Measurements from ENCODE around the gene DIO3. TPM values are rescaled to one million over a fixed set of nuclear protein-coding genes. Genes with fewer than 3 reads are reported as not detected.

Gene DIO3
- total and polyA plus RNA-seq, 2 of the 13 experiments (the other 11 are each of a cell fraction or from before 2014, with no cell fraction given) = not detected

DNA sequence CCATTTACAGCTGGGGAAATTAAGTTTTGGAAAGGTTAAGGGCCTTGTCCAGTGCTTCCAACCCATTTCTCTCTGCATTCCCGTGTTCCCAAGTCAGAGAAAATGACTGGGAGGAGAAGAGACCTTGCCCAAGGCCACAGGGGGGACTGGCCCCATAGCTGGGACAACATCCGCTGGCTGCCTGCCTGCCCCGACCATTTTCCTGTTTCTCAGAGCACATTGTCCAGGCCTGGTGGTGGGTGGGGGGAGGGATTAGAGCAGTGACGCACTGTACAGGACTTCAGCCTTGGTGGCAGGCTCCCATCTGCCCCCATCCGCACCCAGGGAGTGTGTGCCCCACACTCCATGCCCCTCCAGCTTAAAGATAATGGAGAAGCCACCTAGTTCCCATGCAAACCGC, 27.7 kb downstream of the DIO3 start (continued):
- TF ChIP-seq, protein P1, sequence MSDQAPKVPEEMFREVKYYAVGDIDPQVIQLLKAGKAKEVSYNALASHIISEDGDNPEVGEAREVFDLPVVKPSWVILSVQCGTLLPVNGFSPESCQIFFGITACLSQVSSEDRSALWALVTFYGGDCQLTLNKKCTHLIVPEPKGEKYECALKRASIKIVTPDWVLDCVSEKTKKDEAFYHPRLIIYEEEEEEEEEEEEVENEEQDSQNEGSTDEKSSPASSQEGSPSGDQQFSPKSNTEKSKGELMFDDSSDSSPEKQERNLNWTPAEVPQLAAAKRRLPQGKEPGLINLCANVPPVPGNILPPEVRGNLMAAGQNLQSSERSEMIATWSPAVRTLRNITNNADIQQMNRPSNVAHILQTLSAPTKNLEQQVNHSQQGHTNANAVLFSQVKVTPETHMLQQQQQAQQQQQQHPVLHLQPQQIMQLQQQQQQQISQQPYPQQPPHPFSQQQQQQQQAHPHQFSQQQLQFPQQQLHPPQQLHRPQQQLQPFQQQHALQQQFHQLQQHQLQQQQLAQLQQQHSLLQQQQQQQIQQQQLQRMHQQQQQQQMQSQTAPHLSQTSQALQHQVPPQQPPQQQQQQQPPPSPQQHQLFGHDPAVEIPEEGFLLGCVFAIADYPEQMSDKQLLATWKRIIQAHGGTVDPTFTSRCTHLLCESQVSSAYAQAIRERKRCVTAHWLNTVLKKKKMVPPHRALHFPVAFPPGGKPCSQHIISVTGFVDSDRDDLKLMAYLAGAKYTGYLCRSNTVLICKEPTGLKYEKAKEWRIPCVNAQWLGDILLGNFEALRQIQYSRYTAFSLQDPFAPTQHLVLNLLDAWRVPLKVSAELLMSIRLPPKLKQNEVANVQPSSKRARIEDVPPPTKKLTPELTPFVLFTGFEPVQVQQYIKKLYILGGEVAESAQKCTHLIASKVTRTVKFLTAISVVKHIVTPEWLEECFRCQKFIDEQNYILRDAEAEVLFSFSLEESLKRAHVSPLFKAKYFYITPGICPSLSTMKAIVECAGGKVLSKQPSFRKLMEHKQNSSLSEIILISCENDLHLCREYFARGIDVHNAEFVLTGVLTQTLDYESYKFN (CRISPR knock-in tag; conservative IDR thresholded peaks at IDR 0.05) = peak; percentile 65
- TF ChIP-seq SAP130 (CRISPR knock-in tag; IDR thresholded peaks at IDR 0.05; ENCODE audit: low read depth) = 0 out of 2 replicates have a peak, but pooled peaks have one; percentile 31
- no peak for TF ChIP-seq LCORL (IDR thresholded peaks at IDR 0.05)
- TF ChIP-seq LCORL (CRISPR knock-in tag; IDR thresholded peaks at IDR 0.05) = peak; percentile 46; the same call in 1 of the 2 replicates
- TF ChIP-seq AGO1 (IDR thresholded peaks at IDR 0.05; ENCODE audit: low read depth, low read length, poor library complexity, severe bottlenecking) = no peak
- peak; percentile 44; the same call in 1 of the 2 replicates for TF ChIP-seq GABPA (IDR thresholded peaks at IDR 0.05; ENCODE audit: low read depth, low read length)
- peak; percentile 83 for TF ChIP-seq GABPA (CRISPR knock-in tag; IDR thresholded peaks at IDR 0.05; ENCODE audit: low read depth)
- peak; percentile 37; the same call in 1 of the 2 replicates for TF ChIP-seq FOSL2 (CRISPR knock-in tag; IDR thresholded peaks at IDR 0.05)
- TF ChIP-seq NR2F6 (IDR thresholded peaks at IDR 0.05) = no peak
- peak; percentile 38; the same call in 1 of the 2 replicates for TF ChIP-seq NR2F6 (CRISPR knock-in tag; IDR thresholded peaks at IDR 0.05)
- TF ChIP-seq SP5 (CRISPR knock-in tag; IDR thresholded peaks at IDR 0.05; ENCODE audit: borderline replicate concordance, low read depth) = peak; percentile 77
- TF ChIP-seq ZBTB7B (CRISPR knock-in tag; IDR thresholded peaks at IDR 0.05) = 0 out of 2 replicates have a peak, but pooled peaks have one; percentile 42
- no peak for TF ChIP-seq SP2 (CRISPR knock-in tag; IDR thresholded peaks at IDR 0.05)
- peak; percentile 32; the same call in 1 of the 2 replicates for TF ChIP-seq ZNF788 (CRISPR knock-in tag; IDR thresholded peaks at IDR 0.05; ENCODE audit: borderline replicate concordance)
- peak; percentile 71 for TF ChIP-seq GABPB1 (CRISPR knock-in tag; IDR thresholded peaks at IDR 0.05)
- TF ChIP-seq ZNF33A (CRISPR knock-in tag; IDR thresholded peaks at IDR 0.05; ENCODE audit: borderline replicate concordance) = no peak
- TF ChIP-seq, protein P2, sequence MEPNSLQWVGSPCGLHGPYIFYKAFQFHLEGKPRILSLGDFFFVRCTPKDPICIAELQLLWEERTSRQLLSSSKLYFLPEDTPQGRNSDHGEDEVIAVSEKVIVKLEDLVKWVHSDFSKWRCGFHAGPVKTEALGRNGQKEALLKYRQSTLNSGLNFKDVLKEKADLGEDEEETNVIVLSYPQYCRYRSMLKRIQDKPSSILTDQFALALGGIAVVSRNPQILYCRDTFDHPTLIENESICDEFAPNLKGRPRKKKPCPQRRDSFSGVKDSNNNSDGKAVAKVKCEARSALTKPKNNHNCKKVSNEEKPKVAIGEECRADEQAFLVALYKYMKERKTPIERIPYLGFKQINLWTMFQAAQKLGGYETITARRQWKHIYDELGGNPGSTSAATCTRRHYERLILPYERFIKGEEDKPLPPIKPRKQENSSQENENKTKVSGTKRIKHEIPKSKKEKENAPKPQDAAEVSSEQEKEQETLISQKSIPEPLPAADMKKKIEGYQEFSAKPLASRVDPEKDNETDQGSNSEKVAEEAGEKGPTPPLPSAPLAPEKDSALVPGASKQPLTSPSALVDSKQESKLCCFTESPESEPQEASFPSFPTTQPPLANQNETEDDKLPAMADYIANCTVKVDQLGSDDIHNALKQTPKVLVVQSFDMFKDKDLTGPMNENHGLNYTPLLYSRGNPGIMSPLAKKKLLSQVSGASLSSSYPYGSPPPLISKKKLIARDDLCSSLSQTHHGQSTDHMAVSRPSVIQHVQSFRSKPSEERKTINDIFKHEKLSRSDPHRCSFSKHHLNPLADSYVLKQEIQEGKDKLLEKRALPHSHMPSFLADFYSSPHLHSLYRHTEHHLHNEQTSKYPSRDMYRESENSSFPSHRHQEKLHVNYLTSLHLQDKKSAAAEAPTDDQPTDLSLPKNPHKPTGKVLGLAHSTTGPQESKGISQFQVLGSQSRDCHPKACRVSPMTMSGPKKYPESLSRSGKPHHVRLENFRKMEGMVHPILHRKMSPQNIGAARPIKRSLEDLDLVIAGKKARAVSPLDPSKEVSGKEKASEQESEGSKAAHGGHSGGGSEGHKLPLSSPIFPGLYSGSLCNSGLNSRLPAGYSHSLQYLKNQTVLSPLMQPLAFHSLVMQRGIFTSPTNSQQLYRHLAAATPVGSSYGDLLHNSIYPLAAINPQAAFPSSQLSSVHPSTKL (CRISPR knock-in tag; IDR thresholded peaks at IDR 0.05) = peak; percentile 50
- TF ChIP-seq ZNF629 (CRISPR knock-in tag; conservative IDR thresholded peaks at IDR 0.05) = peak; percentile 75; the same call in 1 of the 2 replicates
- peak; percentile 62 for TF ChIP-seq ELF3 (CRISPR knock-in tag; IDR thresholded peaks at IDR 0.05)
- TF ChIP-seq CBX1 (IDR thresholded peaks at IDR 0.05; ENCODE audit: low read depth) = peak; percentile 44
- TF ChIP-seq PRPF4 (IDR thresholded peaks at IDR 0.05; ENCODE audit: low read depth, low read length, poor library complexity, severe bottlenecking) = no peak
- TF ChIP-seq RXRB (CRISPR knock-in tag; IDR thresholded peaks at IDR 0.05; ENCODE audit: borderline replicate concordance) = 0 out of 2 replicates have a peak, but pooled peaks have one; percentile 25
- 0 out of 2 replicates have a peak, but pooled peaks have one; percentile 17 for TF ChIP-seq ZNF614 (CRISPR knock-in tag; IDR thresholded peaks at IDR 0.05; ENCODE audit: borderline replicate concordance)
- TF ChIP-seq ZNF224 (CRISPR knock-in tag; IDR thresholded peaks at IDR 0.05) = no peak
- TF ChIP-seq ZMYM3 (CRISPR knock-in tag; IDR thresholded peaks at IDR 0.05) = no peak
- TF ChIP-seq ETV5 (CRISPR knock-in tag; IDR thresholded peaks at IDR 0.05; ENCODE audit: borderline replicate concordance) = peak; percentile 57; the same call in 1 of the 2 replicates
- peak; percentile 30; the same call in 1 of the 2 replicates for TF ChIP-seq PHF21A (CRISPR knock-in tag; IDR thresholded peaks at IDR 0.05)
